Activated T-cell treated with anti-CD3 and anti-CD28 coated beads for 4 hours (primary cell): ENCODE results near the gene KIR3DL1.
"Not testable (repeated sequence)": the region's sequence is repeated elsewhere in the genome, so short reads cannot be mapped to it uniquely, and the experiment has no call there.

Experiments
- DNase-seq: peaks from one replicate; pipeline ENCODE4 v3.0.0-alpha.2; 2020

The KIR3DL1 gene

GRCh38 chr19:54816251-54816650 is at the start of gene KIR3DL1:
TSS of gene KIR3DL1 (plus strand) at chr19:54816468.
- not testable (repeated sequence) for DNase-seq

DNA sequence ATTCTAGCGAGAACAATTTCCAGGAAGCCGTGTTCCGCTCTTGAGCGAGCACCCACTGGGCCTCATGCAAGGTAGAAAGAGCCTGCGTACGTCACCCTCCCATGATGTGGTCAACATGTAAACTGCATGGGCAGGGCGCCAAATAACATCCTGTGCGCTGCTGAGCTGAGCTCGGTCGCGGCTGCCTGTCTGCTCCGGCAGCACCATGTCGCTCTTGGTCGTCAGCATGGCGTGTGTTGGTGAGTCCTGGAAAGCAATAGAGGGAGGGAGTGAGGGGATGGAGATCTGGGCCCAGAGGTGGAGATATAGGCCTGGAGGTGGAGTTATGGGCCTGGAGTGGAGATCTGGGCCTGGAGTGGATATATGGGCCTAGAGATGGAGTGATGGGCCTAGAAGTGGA is 46.6 kb upstream of the KIR3DL1 start, which contains the start of gene KIR2DL1:
Gene KIR2DL1 (plus strand): TSS at position 148 of the 400 bp plus-strand sequence. CDS start 58 bp downstream, at position 206.
- DNase-seq: not testable (repeated sequence)

DNA sequence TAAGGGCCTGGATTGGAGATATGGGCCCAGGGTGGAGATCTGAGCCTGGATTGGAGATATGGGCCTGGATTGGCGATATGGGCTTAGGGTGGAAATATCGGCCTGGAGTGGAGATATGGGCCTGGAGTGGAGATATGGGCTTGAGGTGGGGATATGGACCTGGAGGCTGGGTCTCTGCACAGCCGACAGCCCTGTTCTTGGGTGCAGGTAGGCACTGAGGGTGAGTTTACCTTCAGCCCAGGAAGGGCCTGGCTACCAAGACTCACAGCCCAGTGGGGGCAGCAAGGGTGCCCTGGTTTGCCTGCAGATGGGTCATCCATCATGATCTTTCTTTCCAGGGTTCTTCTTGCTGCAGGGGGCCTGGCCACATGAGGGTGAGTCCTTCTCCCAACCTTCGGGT is 45.8 kb upstream of the KIR3DL1 start:
- DNase-seq: not testable (repeated sequence)

DNA sequence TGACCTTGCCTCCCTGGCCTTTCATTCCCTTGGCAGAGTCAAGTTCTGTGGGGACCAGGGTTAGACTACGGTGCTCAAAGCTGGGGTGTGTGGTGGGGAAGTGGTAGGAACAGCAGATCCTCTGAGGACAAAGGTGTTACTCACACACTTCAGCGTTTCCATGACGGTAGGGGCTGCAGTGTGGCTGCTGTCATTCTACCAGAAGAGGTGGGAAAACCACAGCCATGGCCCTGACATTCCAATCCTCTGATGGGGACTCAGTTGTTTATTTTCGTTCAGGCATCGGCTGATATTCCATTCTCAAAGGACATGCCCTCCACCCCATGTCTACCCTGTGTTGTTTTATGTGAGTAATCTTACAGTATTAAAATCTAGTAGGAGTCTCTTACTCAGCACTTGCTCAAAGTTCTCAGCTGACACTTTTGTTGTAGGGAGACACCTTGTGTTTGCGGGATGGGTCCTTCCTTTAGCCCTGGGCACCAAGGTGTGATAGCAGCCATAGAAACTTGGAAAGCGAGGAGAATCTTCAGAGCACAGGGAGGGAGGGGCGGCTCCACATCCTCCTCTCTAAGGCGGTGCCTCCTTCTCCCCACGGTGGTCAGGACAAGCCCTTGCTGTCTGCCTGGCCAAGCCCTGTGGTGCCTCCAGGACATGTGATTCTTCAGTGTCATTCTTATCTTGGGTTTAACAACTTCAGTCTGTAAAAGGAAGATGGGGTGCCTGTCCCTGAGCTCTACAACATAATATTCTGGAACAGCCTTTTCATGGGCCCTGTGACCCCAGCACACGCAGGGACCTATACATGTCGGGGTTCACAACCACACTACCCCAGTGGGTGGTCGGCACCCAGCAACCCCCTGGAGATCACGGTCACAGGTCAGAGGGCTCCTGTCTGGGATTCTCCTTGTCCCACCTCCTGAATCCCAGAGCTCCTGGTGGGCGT is 45.0 kb upstream of the KIR3DL1 start:
- DNase-seq: not testable (repeated sequence)

- not testable (repeated sequence) for DNase-seq
Observed at GRCh38 chr19:54772666-54773065, 43.6 kb upstream of the KIR3DL1 start.

DNA sequence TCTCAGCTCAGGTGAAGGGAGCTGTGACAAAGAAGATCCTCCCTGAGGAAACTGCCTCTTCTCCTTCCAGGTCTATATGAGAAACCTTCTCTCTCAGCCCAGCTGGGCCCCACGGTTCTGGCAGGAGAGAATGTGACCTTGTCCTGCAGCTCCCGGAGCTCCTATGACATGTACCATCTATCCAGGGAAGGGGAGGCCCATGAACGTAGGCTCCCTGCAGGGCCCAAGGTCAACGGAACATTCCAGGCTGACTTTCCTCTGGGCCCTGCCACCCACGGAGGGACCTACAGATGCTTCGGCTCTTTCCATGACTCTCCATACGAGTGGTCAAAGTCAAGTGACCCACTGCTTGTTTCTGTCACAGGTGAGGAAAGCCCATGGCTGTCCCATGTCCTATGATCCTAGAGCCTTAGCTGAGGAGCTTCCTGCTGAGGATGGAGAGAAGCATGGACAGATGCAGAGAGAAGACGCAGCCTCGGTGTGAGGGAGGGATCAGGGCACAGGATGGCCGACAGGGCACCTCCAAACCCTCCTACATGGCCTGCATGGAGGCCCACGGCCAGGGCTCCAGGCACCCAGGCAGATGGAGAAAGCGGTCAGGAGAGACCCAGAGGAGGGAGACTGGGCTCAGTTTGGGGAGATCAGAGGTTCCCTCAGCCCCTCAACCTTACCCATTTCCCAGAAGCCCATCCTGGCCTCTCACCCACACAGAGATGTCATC is 41.0 kb upstream of the KIR3DL1 start:
- not testable (repeated sequence) for DNase-seq

GRCh38 chr19:54775830-54776229 is 40.4 kb upstream of the KIR3DL1 start:
- not testable (repeated sequence) for DNase-seq

GRCh38 chr19:54777851-54778250 is 38.4 kb upstream of the KIR3DL1 start:
- DNase-seq: not testable (repeated sequence)

- DNase-seq: not testable (repeated sequence)
Observed at GRCh38 chr19:54778896-54779295, 37.4 kb upstream of the KIR3DL1 start.

- DNase-seq: not testable (repeated sequence)
Observed at GRCh38 chr19:54782916-54783315, 33.4 kb upstream of the KIR3DL1 start.

DNA sequence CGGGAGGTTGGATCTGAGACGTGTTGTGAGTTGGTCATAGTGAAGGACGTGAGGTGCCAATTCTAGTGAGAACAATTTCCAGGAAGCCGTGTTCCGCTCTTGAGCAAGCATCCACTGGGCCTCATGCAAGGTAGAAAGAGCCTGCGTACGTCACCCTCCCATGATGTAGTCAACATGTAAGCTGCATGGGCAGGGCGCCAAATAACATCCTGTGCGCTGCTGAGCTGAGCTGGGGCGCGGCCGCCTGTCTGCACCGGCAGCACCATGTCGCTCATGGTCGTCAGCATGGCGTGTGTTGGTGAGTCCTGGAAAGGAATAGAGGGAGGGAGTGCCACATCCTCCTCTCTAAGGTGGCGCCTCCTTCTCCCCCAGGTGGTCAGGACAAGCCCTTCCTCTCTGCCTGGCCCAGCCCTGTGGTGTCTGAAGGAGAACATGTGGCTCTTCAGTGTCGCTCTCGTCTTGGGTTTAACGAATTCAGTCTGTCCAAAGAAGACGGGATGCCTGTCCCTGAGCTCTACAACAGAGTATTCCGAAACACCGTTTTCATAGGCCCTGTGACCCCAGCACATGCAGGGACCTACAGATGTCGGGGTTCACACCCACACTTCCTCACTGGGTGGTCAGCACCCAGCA is 30.1 kb upstream of the KIR3DL1 start:
- not testable (repeated sequence) for DNase-seq

GRCh38 chr19:54788154-54788553 is 28.1 kb upstream of the KIR3DL1 start:
- DNase-seq: not testable (repeated sequence)

- DNase-seq: no peak
Observed at GRCh38 chr19:54790711-54791110, 25.6 kb upstream of the KIR3DL1 start.

DNA sequence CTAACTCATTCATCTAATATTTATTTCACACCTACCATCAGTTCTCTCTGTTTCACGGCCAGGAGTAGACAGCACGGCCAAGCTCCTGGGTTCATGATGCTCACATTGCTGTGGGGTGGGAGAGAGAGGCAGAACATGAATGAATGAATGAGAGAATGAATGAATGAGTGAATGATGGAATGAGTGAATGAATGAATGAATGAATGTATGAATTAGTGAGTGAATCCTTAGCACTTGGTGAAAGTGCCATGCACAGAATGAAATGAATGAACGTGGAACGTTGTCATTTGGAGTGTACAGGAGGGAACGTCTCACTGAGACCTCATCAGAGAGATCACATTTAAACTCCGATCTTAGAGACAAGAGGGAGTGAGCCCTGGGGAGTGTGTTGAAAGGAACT is 24.8 kb upstream of the KIR3DL1 start:
- DNase-seq: no peak

DNA sequence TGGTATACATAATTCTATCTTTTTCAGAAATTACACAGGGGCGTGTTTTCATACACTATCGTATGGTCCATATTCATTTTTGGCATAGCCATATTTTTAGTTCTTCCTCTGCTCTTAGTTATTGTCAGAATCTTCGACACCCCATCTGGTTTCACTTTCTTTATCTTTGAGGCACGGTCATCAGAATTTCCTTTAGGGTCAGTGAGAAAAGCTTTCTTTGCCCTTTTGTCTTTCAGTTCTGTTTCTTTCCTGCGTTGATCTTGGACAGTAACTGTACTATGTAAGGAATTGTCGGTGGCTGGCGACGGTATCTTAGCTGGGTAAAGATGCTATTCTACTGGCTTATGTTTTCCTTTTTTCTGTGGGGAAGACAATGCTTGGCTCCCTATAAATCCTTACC is 23.5 kb upstream of the KIR3DL1 start:
- DNase-seq: no peak

- no peak for DNase-seq
Observed at GRCh38 chr19:54795758-54796157, 20.5 kb upstream of the KIR3DL1 start.

DNA sequence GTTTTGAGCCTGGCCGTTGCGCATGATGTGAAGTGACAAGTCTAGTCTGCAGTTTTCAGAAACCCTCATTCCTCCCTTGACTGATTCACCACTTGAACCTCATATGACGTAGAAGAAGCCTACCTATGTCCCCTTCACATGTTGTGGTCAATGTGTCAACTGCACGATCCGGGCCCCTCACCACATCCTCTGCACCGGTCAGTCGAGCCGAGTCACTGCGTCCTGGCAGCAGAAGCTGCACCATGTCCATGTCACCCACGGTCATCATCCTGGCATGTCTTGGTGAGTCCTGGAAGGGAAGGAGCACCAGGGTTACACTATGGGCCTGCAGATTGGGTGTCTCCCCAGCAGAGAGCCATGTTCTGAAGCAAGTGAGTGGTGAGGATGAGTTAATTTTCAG is 12.9 kb upstream of the KIR3DL1 start, which contains the start of gene KIR2DL4:
Gene KIR2DL4 (plus strand): TSS at position 201 of the 400 bp plus-strand sequence. CDS start 42 bp downstream, at position 243.
- DNase-seq: no peak

GRCh38 chr19:54804101-54804500 is 12.2 kb upstream of the KIR3DL1 start:
- no peak for DNase-seq

DNA sequence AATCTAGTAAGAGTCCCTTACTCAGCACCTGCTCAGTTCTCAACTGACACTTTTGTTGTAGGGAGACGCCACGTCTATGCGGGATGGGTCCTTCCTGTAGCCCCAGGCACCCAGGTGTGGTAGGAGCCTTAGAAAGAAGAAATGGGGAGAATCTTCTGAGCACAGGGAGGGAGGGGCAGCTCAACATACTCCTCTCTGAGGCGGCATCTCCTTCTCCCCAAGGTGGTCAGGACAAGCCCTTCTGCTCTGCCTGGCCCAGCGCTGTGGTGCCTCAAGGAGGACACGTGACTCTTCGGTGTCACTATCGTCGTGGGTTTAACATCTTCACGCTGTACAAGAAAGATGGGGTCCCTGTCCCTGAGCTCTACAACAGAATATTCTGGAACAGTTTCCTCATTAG is 11.7 kb upstream of the KIR3DL1 start:
- DNase-seq: no peak

- DNase-seq: no peak
Observed at GRCh38 chr19:54805665-54806515, 10.4 kb upstream of the KIR3DL1 start.

DNA sequence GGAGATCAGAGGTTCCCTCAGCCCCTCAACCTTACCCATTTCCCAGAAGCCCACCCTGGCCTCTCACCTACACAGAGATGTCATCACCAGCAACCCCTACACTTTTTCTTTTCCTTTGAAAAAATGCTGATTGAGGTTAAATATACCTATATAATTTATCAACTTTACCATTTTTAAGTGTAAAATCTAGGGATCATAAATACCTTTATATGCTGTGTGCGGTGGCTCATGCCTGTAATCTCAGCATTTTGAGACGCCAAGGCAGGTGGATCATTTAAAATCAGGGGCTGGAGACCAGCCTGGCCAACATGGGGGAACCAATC is 9.8 kb upstream of the KIR3DL1 start:
- no peak for DNase-seq

- not testable (repeated sequence) for DNase-seq
Observed at GRCh38 chr19:54814571-54814970, 1.7 kb upstream of the KIR3DL1 start.
